WI38 (cell line): ENCODE results near the gene S100A5.
"Not testable (repeated sequence)": the region's sequence is repeated elsewhere in the genome, so short reads cannot be mapped to it uniquely, and the experiment has no call there.

Experiments used
- H3K4me3 ChIP-seq: 2 replicates; pipeline ENCODE4 v1.5.1; 2011; ENCODE audit warnings: low read depth, mild to moderate bottlenecking, control low read depth, low read length
- CTCF ChIP-seq: IDR thresholded peaks from 2 replicates; pipeline ENCODE4 v1.5.1; 2012; ENCODE audit warnings: low read depth, mild to moderate bottlenecking, control low read depth, low read length

Gene S100A5

GRCh38 chr1:153540394-153541361 lies at the start of gene S100A5:
Gene S100A5, minus strand, starts transcription at chr1:153540934. Its CDS starts 743 bp downstream, at chr1:153540191.
- H3K4me3 ChIP-seq = no peak within 1 kb of the TSS
- TF ChIP-seq CTCF = no peak

- no peak overlapping the region for H3K4me3 ChIP-seq
- no peak for TF ChIP-seq CTCF
These were observed 47.7 kb upstream of the S100A5 start for GRCh38 chr1:153588482-153588881.

- not testable (repeated sequence) for H3K4me3 ChIP-seq
These were observed 47.3 kb upstream of the S100A5 start for GRCh38 chr1:153588033-153588432.

- no peak for TF ChIP-seq CTCF
- no peak overlapping the region for H3K4me3 ChIP-seq
These were observed 46.6 kb upstream of the S100A5 start for GRCh38 chr1:153587314-153587713.

GRCh38 chr1:153586347-153586746 lies 45.6 kb upstream of the S100A5 start:
- H3K4me3 ChIP-seq = no peak overlapping the region
- no peak for TF ChIP-seq CTCF

- TF ChIP-seq CTCF = no peak
- no peak overlapping the region for H3K4me3 ChIP-seq
These were observed 44.3 kb upstream of the S100A5 start for GRCh38 chr1:153585006-153585405.

- TF ChIP-seq CTCF = no peak
- H3K4me3 ChIP-seq = no peak overlapping the region
These were observed 43.2 kb upstream of the S100A5 start for GRCh38 chr1:153583976-153584375.

- not testable (repeated sequence) for H3K4me3 ChIP-seq
These were observed 42.8 kb upstream of the S100A5 start for GRCh38 chr1:153583514-153583913.

- not testable (repeated sequence) for H3K4me3 ChIP-seq
These were observed 42.1 kb upstream of the S100A5 start for GRCh38 chr1:153582836-153583235.
